Ammon's horn (tissue), 1 donor: ENCODE data around the gene GLYATL1.
"Not testable (repeated sequence)": the region's sequence is repeated elsewhere in the genome, so short reads cannot be mapped to it uniquely, and the experiment has no call there.

ENCODE experiments used
- DNase-seq: peaks from one replicate; pipeline ENCODE4 v3.0.0-alpha.2; 2016; ENCODE audit warnings: low spot score

The GLYATL1 gene

DNA sequence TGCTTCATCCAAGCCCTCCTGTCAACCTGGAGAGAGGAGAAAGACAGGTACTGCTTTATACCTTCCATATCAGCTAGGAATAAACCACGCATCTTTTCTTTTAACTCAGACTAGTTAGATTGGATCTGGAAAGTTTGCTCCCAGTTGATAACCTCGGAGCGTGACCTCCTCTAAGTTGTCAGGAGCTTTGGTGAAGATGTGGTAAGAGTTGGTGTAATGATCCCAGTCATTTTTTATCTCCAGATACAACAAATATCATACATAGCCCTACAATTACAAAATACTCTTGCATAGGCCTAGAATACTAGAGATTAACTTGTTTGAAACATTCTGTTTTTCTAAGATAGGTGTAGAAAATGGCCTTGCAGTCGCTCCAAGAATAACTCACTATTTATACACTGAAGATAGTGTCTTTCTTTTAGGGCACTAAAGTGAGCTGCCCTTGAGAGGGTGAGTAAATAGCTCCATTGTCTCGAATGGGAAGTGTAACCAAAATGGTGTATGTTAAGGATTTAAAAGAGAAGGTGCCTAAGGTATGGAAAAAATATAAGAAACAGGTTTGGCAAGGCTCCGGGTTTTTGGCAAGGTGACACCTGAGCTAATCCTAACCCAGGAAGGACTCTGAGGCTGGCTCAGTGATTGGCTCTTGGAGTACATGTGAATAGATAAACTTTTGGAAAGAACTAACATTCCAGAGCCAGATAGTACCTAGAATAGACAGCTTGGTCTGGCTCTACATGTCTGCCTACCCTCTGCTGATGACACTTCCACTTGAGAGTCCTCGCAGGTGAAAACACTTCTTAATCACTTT lies 59.4 kb downstream of the GLYATL1 start:
- DNase-seq = no peak

DNA sequence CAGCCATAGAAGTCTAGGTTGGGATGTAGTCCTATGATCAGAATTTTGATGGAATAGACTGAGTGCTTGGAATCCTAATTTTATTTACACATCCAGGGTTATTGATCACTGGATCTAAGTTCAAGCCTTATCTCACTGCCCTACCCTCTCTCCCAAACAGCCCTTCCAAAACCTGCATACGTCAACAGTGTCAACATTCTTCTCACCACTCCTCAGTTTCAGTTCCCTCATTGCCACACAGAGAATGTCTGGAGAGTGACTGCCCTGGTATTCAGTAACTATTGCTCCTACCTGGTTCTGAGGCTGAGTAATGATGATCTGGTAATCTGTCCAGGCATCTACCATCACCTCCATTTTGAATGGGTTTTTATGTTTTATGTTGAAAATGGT lies 60.0 kb downstream of the GLYATL1 start:
- peak; percentile 40 for DNase-seq

DNA sequence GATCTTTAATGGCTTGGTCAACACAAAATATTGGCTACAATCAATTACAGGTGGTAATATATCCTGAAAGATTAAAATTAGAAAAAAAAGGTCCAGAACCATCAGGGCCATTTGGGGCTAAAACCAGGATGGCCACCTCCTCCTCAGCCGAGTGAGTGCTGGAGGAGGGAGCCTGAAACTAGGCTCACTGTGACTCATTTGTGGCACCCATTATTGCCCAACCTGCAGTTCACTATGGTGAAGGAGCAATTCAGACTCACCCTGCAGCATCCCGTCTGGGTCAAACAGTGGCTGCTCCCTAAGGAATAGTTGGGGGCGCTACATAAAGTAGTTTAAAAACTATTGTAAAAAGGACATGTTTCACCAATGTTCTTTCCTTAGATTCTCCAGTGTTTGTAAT lies 60.7 kb downstream of the GLYATL1 start:
- DNase-seq = no peak

DNA sequence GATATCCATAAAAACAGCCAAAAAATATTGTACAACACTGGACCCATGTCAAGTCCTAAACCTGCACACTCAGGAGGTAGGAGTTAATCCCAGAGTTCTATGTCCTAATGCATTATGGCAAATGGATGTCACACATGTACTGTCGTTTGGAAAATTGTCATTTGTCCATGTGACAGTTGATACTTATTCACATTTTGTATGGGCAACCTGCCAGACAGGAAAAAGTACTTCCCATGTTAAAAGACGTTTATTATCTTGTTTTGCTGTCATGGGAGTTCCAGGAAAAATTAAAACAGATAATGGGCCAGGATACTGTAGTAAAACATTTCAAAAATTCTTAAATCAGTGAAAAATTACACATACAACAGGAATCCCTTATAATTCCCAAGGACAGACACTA lies 62.7 kb downstream of the GLYATL1 start:
- DNase-seq = not testable (repeated sequence)
